ENCODE results near the gene SPAAR.

The SPAAR gene

DNA sequence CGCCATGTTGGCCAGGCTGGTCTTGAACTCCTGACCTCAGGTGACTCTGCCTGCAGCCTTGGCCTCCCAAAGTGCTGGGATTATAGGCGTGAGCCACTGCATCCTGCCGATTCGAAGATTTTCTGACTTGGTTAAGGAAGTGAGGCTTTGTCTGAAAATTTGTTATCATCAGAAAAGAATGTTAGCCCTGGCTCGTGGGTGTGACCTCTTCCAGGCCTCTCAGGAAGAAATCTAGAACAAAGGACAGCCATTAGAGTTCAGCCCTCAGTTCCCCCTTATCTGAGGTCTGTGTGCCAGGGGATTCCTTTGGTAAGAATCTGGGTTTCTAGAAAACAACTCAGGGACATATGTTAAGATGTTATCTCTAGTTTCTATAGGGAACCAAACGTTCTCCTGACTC, 42.4 kb downstream of the SPAAR start:
- DNase-seq = no peak

DNA sequence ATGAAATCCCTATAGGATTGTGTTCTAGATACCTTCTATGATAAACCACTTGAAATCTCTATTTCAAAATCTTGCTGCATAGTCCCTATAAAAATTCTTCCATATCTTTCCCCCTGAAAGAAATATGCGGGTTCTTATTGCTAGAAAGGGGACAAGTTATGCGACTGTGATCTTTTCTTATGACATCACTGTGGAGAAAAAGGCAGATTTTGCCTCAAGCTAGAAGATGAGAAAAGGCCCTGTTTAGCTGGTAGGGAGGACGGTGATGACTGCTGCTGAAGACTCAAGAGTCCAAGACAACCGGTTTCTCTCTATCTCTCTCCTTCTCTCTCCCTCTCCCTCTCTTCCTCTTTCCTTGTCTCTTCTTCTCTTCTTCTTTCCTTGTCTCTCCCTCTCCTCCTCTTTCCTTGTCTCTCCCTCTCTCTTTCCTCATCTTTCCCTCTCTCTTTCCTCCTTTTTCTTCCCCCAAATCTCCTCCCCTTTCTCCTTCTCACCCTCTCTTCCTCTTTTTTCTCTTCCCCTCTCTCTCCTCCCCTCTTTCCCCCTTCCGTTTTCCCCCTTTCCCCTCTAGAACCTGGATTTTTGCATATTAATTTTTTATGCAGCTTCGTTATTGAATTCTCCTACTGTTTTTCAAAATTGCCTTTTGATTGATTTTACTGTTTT, 43.4 kb downstream of the SPAAR start:
- no peak for DNase-seq

DNA sequence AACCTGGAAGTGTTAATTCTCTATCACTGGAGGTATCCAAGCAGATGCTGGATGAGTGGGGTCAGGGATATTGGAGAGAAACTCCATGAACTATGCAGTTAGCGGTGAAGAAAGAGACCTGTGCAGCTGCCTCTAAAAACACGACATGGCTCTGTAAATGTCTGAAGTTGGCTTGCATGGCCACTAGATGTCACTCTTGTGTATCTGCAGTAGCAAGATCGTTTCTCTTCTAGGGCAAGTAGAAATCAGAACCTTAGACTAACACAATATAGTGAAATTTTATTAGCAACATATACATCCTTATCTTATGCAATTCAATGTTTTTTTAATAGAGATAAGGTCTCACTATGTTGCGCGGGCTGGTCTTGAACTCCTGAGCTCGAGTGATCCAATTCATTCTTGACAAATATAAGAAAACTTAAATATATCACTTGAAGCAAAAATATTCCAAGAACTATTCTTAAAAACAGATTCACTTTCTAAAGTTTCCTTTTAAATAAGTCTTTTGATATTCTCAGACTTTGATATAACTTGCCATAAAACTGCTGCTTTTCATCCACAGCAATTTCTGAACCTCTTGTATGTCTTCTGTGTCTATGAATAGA, 45.8 kb downstream of the SPAAR start:
- peak; percentile 24 for DNase-seq

DNA sequence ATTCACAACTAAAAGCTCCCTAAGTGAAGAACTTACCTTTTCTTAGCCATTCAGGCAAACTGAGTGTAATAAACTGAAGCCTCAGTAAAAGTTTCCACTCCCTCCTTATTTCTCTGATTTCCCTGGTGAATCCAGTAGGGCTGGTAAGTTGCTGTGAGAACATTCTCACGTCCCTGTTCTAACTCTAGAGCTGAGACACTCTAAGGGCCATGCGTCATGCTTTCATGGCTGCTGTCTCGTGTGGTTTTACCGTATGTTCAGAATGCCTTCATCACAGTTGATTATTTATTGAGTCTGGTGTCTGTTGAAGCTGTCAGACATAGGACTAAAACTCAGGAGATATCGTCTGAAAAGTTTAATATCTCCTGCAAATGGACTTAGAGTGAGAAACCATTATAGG, 47.4 kb downstream of the SPAAR start:
- no peak for DNase-seq

DNA sequence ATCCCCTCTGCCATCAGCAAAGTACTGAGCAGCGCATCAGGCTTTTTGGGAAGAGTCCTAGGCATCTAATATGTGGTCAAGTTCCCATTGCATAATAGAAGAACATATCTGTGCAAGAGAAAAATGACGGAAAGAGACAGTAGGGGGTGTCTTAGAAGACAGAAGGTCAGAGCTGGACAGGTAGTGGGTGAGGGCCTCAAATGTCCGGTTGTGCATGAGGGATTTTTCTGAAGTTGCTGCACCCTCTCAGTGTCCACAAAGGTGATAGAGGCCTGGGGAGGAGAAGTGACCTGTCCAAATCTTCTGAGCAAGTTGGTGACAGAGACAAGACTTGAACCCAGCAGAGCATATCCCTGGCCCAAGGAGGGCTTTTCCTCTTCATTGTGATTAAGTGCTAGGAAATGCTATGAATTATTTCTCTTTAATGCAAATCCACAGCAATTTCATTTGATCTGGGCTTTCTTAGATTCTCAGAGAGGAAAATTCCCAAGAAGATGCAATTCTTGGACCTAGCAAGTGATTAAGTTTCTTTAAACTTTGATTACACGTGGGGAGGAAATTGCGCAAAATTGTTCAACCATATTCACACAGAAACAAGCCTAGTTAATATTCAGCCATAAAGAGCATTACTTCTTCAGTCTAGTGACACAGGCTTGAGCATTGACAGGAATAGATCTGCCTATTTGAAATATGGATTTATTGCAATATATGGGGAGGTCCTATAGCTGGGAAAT, 49.0 kb downstream of the SPAAR start, which contains the start of gene OR2S2:
TSS of gene OR2S2 (minus strand) at position 51 of the 734 bp plus-strand sequence. CDS start 56 bp downstream, outside the sequence.
- DNase-seq = no peak

DNA sequence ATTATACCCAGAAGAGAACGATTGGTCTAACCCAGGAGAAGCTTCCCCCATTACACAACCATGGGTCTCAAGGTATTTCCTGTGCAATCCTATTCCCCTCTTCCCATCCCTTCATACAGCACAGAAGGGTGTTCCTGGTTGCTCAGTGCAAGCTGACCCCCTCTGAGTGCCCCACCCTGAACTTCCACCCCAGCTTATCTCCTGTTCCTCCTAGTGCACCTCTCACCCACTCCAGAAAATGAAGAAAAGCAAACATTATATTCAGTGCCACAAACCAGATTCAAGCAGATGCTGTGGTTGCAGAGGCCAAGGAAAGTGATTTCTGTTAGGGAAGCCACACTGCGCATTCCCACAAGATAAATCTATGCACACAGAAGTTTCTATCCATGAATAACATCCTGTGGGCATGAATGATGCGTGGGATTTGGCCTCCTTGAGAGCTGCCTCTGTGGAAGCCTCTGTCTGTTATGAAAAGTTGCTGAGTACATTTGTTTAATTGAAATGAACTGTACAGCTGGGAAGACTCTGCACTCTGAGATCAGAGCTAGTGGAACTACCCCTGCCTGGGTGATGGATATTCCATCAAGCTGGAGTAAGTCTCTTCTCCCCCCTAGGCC, 50.9 kb downstream of the SPAAR start:
- no peak for DNase-seq

Data from effector CD4-positive, alpha-beta T cell (primary cell).